HEK293 (cell line): ENCODE results near the gene STRA6.
"Not testable (repeated sequence)": the region's sequence is repeated elsewhere in the genome, so short reads cannot be mapped to it uniquely, and the experiment has no call there.

Experiments used
- CTCF ChIA-PET: fragments of 350-600 bp; formaldehyde crosslinking; extraction: SDS; loops from one replicate; lab custom pipeline; 2021; ENCODE audit warnings: antibody characterized with exemption; lab: Yijun Ruan, JAX
- POLR2A ChIA-PET: fragments of 300-600 bp; formaldehyde crosslinking; extraction: SDS; loops from one replicate; lab custom pipeline; 2020; ENCODE audit warnings: antibody characterized with exemption, inconsistent platforms; lab: Yijun Ruan, JAX
- H3K27ac ChIP-seq: fragments of 200-500 bp; sonication (Bioruptor generic); 2 replicates; pipeline ENCODE4 v1.5.1; 2014; ENCODE audit warnings: low read depth, low read length, control low read depth, inconsistent platforms; ENCODE audit errors: extremely low read depth
- H3K36me3 ChIP-seq, 2 experiments: fragments of 200-500 bp in 1 of 2; sonication (Bioruptor generic) in 1 of 2; 1 replicate in 1 of 2; 2 replicates in 1 of 2; pipeline ENCODE4 v1.5.1; 2014 to 2017; ENCODE audit warnings: inconsistent platforms in 2 of 2, low read length in 2 of 2; ENCODE audit not compliant: control insufficient read depth in 2 of 2, insufficient read depth in 1 of 2
- H3K4me1 ChIP-seq: fragments of 200-500 bp; sonication (Bioruptor generic); 2 replicates; pipeline ENCODE4 v1.5.1; 2014; ENCODE audit warnings: mild to moderate bottlenecking, low read length, inconsistent platforms; ENCODE audit not compliant: control insufficient read depth, insufficient read depth
- H3K4me3 ChIP-seq: 2 replicates; pipeline ENCODE4 v1.5.1; 2011; ENCODE audit warnings: low read depth, mild to moderate bottlenecking, control low read depth, low read length, moderate library complexity
- H3K9me3 ChIP-seq: fragments of 200-500 bp; sonication (Bioruptor generic); 2 replicates; pipeline ENCODE4 v1.5.1; 2014; ENCODE audit warnings: low read depth, low read length, inconsistent platforms; ENCODE audit not compliant: control insufficient read depth, insufficient read depth
- SCRT1 ChIP-seq: fragments of 450-650 bp; formaldehyde crosslinking; IDR thresholded peaks from 2 replicates; pipeline ENCODE4 v1.5.1; 2016; ENCODE audit warnings: missing biosample characterization, missing genetic modification characterization, borderline replicate concordance
- SCRT2 ChIP-seq: fragments of 450-650 bp; formaldehyde crosslinking; IDR thresholded peaks from 2 replicates; pipeline ENCODE4 v1.5.1; 2016; ENCODE audit warnings: missing biosample characterization, missing genetic modification characterization
- WT1 ChIP-seq: fragments of 450-650 bp; formaldehyde crosslinking; IDR thresholded peaks from 2 replicates; pipeline ENCODE4 v1.5.1; 2016; ENCODE audit warnings: missing biosample characterization, missing genetic modification characterization
- ZBTB1 ChIP-seq: fragments of 450-650 bp; formaldehyde crosslinking; IDR thresholded peaks from 2 replicates; pipeline ENCODE4 v1.5.1; 2016; ENCODE audit warnings: missing biosample characterization, missing genetic modification characterization
- ZFP37 ChIP-seq: fragments of 450-650 bp; formaldehyde crosslinking; IDR thresholded peaks from 2 replicates; pipeline ENCODE4 v1.5.1; 2016; ENCODE audit warnings: missing biosample characterization, missing genetic modification characterization
- ZFP69B ChIP-seq: fragments of 450-650 bp; formaldehyde crosslinking; IDR thresholded peaks from 2 replicates; pipeline ENCODE4 v1.5.1; 2016; ENCODE audit warnings: missing biosample characterization, missing genetic modification characterization
- ZIC2 ChIP-seq: fragments of 450-650 bp; formaldehyde crosslinking; IDR thresholded peaks from 2 replicates; pipeline ENCODE4 v1.5.1; 2016; ENCODE audit warnings: missing biosample characterization, missing genetic modification characterization
- ZNF10 ChIP-seq: fragments of 450-650 bp; formaldehyde crosslinking; IDR thresholded peaks from 2 replicates; pipeline ENCODE4 v1.5.1; 2017; ENCODE audit warnings: missing biosample characterization, missing genetic modification characterization
- ZNF112 ChIP-seq: fragments of 450-650 bp; formaldehyde crosslinking; IDR thresholded peaks from 2 replicates; pipeline ENCODE4 v1.5.0; 2017; ENCODE audit warnings: missing biosample characterization, missing genetic modification characterization
- ZNF140 ChIP-seq: fragments of 450-650 bp; formaldehyde crosslinking; IDR thresholded peaks from 2 replicates; pipeline ENCODE4 v1.5.1; 2016; ENCODE audit warnings: missing biosample characterization, missing genetic modification characterization
- ZNF16 ChIP-seq: fragments of 450-650 bp; formaldehyde crosslinking; IDR thresholded peaks from 2 replicates; pipeline ENCODE4 v1.5.1; 2016; ENCODE audit warnings: low read depth, missing biosample characterization, missing genetic modification characterization
- ZNF366 ChIP-seq: fragments of 450-650 bp; formaldehyde crosslinking; conservative IDR thresholded peaks from 2 replicates; pipeline ENCODE4 v1.5.1; 2016; ENCODE audit warnings: missing biosample characterization, missing genetic modification characterization
- ZNF394 ChIP-seq: fragments of 450-650 bp; formaldehyde crosslinking; IDR thresholded peaks from 2 replicates; pipeline ENCODE4 v1.5.1; 2016; ENCODE audit warnings: missing biosample characterization, missing genetic modification characterization, mild to moderate bottlenecking, moderate library complexity, borderline replicate concordance
- ZNF426 ChIP-seq: fragments of 450-650 bp; formaldehyde crosslinking; IDR thresholded peaks from 2 replicates; pipeline ENCODE4 v1.5.1; 2017; ENCODE audit warnings: missing biosample characterization, missing genetic modification characterization, mild to moderate bottlenecking, inconsistent platforms, moderate library complexity
- ZNF48 ChIP-seq: fragments of 450-650 bp; formaldehyde crosslinking; IDR thresholded peaks from 2 replicates; pipeline ENCODE4 v1.5.1; 2016; ENCODE audit warnings: missing biosample characterization, missing genetic modification characterization
- ZNF510 ChIP-seq: fragments of 450-650 bp; formaldehyde crosslinking; IDR thresholded peaks from 2 replicates; pipeline ENCODE4 v1.5.1; 2018; ENCODE audit warnings: mild to moderate bottlenecking, missing genetic modification characterization, missing biosample characterization; ENCODE audit not compliant: insufficient replicate concordance
- ZNF514 ChIP-seq: fragments of 450-650 bp; formaldehyde crosslinking; IDR thresholded peaks from 2 replicates; pipeline ENCODE4 v1.5.1; 2016; ENCODE audit warnings: missing biosample characterization, missing genetic modification characterization
- ZNF560 ChIP-seq: fragments of 450-650 bp; formaldehyde crosslinking; IDR thresholded peaks from 2 replicates; pipeline ENCODE4 v1.5.1; 2017; ENCODE audit warnings: missing biosample characterization, missing genetic modification characterization, borderline replicate concordance
- ZNF623 ChIP-seq: fragments of 450-650 bp; formaldehyde crosslinking; IDR thresholded peaks from 2 replicates; pipeline ENCODE4 v1.5.1; 2016; ENCODE audit warnings: missing biosample characterization, missing genetic modification characterization
- ZNF629 ChIP-seq: fragments of 450-650 bp; formaldehyde crosslinking; IDR thresholded peaks from 2 replicates; pipeline ENCODE4 v1.5.1; 2017; ENCODE audit warnings: missing biosample characterization, missing genetic modification characterization
- ZNF777 ChIP-seq: fragments of 450-650 bp; formaldehyde crosslinking; IDR thresholded peaks from 2 replicates; pipeline ENCODE4 v1.5.1; 2017; ENCODE audit warnings: missing biosample characterization, missing genetic modification characterization, borderline replicate concordance
- ZXDB ChIP-seq: fragments of 450-650 bp; formaldehyde crosslinking; IDR thresholded peaks from 2 replicates; pipeline ENCODE4 v1.5.1; 2016; ENCODE audit warnings: missing biosample characterization, missing genetic modification characterization
- TF ChIP-seq, protein P1 (sequence below): fragments of 450-650 bp; formaldehyde crosslinking; IDR thresholded peaks from 2 replicates; pipeline ENCODE4 v1.5.0; 2017; ENCODE audit warnings: missing biosample characterization, missing genetic modification characterization, borderline replicate concordance
- TF ChIP-seq, protein P2 (sequence below): fragments of 450-650 bp; formaldehyde crosslinking; IDR thresholded peaks from 2 replicates; pipeline ENCODE4 v1.5.1; 2016; ENCODE audit warnings: missing biosample characterization, missing genetic modification characterization
- TF ChIP-seq, protein P3 (sequence below): fragments of 450-650 bp; formaldehyde crosslinking; IDR thresholded peaks from 2 replicates; pipeline ENCODE4 v1.5.1; 2016; ENCODE audit warnings: missing biosample characterization, missing genetic modification characterization
- TF ChIP-seq, protein P4 (sequence below): fragments of 450-650 bp; formaldehyde crosslinking; IDR thresholded peaks from 2 replicates; pipeline ENCODE4 v1.5.1; 2016; ENCODE audit warnings: missing biosample characterization, missing genetic modification characterization
- TF ChIP-seq, protein P5 (sequence below): fragments of 450-650 bp; formaldehyde crosslinking; IDR thresholded peaks from 2 replicates; pipeline ENCODE4 v1.5.1; 2016; ENCODE audit warnings: missing biosample characterization, missing genetic modification characterization

The STRA6 gene

DNA sequence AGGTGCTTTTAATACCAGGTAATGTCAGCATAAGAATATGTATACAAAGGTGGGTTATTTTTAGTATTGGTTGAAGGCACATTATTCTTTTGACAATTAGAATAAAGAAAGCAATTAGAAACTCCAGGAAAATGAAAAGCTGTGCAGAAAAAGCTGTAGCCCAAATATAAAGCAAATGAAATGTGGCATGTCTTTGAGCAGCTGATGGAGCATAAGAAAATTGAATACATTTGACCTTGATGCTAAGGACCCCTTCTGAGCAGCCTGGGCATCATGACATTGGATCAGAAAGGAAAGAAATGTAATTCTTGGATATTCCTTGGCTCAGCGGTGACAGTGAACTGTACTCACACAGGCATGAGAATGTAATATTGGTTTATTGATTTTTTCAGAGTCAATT, 37.1 kb downstream of the STRA6 start:
- Histone ChIP-seq H3K4me1 (no peaks in the 10 kb centered on the region), H3K9me3 (no peaks in the 10 kb centered on the region), H3K27ac (no peak overlapping the region), H3K4me3 (no peak overlapping the region), H3K36me3 (no peaks in the 10 kb centered on the region)
- CTCF ChIA-PET, result interaction anchor here (0.6 to 1.6 kb wide), 6 partner anchors 10 to 408 kb away, joined by 3 to 9 read pairs (median 4); no protein-coding TSS in a partner anchor
- POLR2A ChIA-PET, result no interaction called here
- TF ChIP-seq ZIC2 (no peak), ZNF16 (no peak), ZNF48 (tag by site-specific recombination) (no peak), ZNF10 (tag by site-specific recombination) (no peak), WT1 (no peak), ZXDB (no peak), SCRT1 (tag by site-specific recombination) (no peak), ZNF112 (tag by site-specific recombination) (no peak), ZNF777 (no peak), ZNF366 (no peak), ZBTB1 (tag by site-specific recombination) (no peak), ZFP69B (tag by site-specific recombination) (no peak), SCRT2 (tag by site-specific recombination) (no peak), ZNF510 (no peak)
- TF ChIP-seq, protein P1, sequence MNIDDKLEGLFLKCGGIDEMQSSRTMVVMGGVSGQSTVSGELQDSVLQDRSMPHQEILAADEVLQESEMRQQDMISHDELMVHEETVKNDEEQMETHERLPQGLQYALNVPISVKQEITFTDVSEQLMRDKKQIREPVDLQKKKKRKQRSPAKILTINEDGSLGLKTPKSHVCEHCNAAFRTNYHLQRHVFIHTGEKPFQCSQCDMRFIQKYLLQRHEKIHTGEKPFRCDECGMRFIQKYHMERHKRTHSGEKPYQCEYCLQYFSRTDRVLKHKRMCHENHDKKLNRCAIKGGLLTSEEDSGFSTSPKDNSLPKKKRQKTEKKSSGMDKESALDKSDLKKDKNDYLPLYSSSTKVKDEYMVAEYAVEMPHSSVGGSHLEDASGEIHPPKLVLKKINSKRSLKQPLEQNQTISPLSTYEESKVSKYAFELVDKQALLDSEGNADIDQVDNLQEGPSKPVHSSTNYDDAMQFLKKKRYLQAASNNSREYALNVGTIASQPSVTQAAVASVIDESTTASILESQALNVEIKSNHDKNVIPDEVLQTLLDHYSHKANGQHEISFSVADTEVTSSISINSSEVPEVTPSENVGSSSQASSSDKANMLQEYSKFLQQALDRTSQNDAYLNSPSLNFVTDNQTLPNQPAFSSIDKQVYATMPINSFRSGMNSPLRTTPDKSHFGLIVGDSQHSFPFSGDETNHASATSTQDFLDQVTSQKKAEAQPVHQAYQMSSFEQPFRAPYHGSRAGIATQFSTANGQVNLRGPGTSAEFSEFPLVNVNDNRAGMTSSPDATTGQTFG (tag by site-specific recombination), result no peak
- TF ChIP-seq, protein P2, sequence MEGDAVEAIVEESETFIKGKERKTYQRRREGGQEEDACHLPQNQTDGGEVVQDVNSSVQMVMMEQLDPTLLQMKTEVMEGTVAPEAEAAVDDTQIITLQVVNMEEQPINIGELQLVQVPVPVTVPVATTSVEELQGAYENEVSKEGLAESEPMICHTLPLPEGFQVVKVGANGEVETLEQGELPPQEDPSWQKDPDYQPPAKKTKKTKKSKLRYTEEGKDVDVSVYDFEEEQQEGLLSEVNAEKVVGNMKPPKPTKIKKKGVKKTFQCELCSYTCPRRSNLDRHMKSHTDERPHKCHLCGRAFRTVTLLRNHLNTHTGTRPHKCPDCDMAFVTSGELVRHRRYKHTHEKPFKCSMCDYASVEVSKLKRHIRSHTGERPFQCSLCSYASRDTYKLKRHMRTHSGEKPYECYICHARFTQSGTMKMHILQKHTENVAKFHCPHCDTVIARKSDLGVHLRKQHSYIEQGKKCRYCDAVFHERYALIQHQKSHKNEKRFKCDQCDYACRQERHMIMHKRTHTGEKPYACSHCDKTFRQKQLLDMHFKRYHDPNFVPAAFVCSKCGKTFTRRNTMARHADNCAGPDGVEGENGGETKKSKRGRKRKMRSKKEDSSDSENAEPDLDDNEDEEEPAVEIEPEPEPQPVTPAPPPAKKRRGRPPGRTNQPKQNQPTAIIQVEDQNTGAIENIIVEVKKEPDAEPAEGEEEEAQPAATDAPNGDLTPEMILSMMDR (tag by site-specific recombination), result no peak
- TF ChIP-seq, protein P3, sequence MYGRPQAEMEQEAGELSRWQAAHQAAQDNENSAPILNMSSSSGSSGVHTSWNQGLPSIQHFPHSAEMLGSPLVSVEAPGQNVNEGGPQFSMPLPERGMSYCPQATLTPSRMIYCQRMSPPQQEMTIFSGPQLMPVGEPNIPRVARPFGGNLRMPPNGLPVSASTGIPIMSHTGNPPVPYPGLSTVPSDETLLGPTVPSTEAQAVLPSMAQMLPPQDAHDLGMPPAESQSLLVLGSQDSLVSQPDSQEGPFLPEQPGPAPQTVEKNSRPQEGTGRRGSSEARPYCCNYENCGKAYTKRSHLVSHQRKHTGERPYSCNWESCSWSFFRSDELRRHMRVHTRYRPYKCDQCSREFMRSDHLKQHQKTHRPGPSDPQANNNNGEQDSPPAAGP (tag by site-specific recombination), result no peak
- TF ChIP-seq, protein P4, sequence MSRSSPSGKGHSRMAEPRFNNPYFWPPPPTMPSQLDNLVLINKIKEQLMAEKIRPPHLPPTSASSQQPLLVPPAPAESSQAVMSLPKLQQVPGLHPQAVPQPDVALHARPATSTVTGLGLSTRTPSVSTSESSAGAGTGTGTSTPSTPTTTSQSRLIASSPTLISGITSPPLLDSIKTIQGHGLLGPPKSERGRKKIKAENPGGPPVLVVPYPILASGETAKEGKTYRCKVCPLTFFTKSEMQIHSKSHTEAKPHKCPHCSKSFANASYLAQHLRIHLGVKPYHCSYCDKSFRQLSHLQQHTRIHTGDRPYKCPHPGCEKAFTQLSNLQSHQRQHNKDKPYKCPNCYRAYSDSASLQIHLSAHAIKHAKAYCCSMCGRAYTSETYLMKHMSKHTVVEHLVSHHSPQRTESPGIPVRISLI (tag by site-specific recombination), result no peak
- TF ChIP-seq, protein P5, sequence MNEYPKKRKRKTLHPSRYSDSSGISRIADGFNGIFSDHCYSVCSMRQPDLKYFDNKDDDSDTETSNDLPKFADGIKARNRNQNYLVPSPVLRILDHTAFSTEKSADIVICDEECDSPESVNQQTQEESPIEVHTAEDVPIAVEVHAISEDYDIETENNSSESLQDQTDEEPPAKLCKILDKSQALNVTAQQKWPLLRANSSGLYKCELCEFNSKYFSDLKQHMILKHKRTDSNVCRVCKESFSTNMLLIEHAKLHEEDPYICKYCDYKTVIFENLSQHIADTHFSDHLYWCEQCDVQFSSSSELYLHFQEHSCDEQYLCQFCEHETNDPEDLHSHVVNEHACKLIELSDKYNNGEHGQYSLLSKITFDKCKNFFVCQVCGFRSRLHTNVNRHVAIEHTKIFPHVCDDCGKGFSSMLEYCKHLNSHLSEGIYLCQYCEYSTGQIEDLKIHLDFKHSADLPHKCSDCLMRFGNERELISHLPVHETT (tag by site-specific recombination), result no peak
- TF ChIP-seq, all 188 proteins: peak for 0

DNA sequence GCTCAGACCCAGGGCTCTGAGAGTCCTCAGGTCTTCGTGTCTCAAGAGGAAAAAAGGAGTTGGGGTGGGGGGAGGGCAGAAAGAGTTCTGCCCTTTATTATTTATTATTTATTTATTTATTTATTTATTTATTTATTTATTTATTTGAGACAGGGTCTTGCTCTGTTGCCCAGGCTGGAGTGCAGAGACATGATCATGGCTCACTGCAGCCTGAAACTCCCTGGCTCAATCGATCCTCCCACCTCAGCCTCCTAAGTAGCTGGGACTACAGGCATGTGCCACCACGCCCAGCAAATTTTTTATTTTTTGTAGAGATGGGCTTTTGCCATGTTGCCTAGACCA, 40.4 kb downstream of the STRA6 start:
- not testable (repeated sequence) for H3K4me1 ChIP-seq
- TF ChIP-seq ZNF629 (peak; percentile 47; the same call in 1 of the 2 replicates), ZNF426 (peak; percentile 83), ZNF140 (tag by site-specific recombination) (peak; percentile 67; the same call in 1 of the 2 replicates), ZNF623 (tag by site-specific recombination) (peak; percentile 79), ZNF394 (tag by site-specific recombination) (peak; percentile 93), ZFP37 (tag by site-specific recombination) (peak; percentile 49; the same call in 1 of the 2 replicates), ZNF560 (tag by site-specific recombination) (peak; percentile 84), ZNF514 (peak; percentile 71; the same call in 1 of the 2 replicates)

More for the DNA sequence above, 40.4 kb downstream of the STRA6 start:
- H3K36me3 ChIP-seq, H3K9me3 ChIP-seq, POLR2A ChIA-PET, H3K27ac ChIP-seq, H3K4me3 ChIP-seq: not testable (repeated sequence)
- CTCF ChIA-PET, result interaction anchor here (0.6 to 1.1 kb wide), 4 partner anchors 10 to 211 kb away, joined by 3 to 5 read pairs (median 3); no protein-coding TSS in a partner anchor
